Sigmoid colon (tissue), 7 donors: ENCODE measurements around the gene ZBTB7C. TPM values are rescaled to one million over a fixed set of nuclear protein-coding genes. Genes with fewer than 3 reads are reported as not detected.
A peak's percentile ranks its signal among the peaks of the same experiment; 100 is the strongest.

Experiments used
- DNase-seq: peaks from one replicate; pipeline ENCODE4 v3.0.0-alpha.2; 2019
- H3K27ac ChIP-seq, 4 donors: fragments of 200-600 bp; sonication (generic); one replicate each; pipeline ENCODE4 v1.5.1; 2016 to 2019; ENCODE audit warnings: mild to moderate bottlenecking in 1 of 4
- H3K27me3 ChIP-seq, 3 donors: fragments of 200-600 bp; sonication (generic); one replicate each; pipeline ENCODE4 v1.5.1; 2019; ENCODE audit warnings: mild to moderate bottlenecking in 1 of 3
- H3K36me3 ChIP-seq, 4 donors: fragments of 200-600 bp; sonication (generic); one replicate each; pipeline ENCODE4 v1.5.1; 2016 to 2019
- H3K4me1 ChIP-seq, 4 donors: fragments of 200-600 bp; sonication (generic); one replicate each; pipeline ENCODE4 v1.5.1; 2017 to 2019
- H3K4me3 ChIP-seq, 4 donors: fragments of 200-600 bp; sonication (generic); one replicate each; pipeline ENCODE4 v1.5.1; 2017 to 2019; ENCODE audit warnings: mild to moderate bottlenecking in 2 of 4, moderate library complexity in 1 of 4
- H3K9me3 ChIP-seq, 4 donors: fragments of 200-600 bp in 3 of 4; sonication (generic) in 3 of 4; one replicate each; pipeline versions ENCODE4 v1.5.1 to v1.6.1; 2013 to 2019
- EP300 ChIP-seq, 4 donors: sonication (generic); formaldehyde crosslinking; IDR thresholded peaks; one replicate each; pipeline ENCODE4 v1.6.1; 2017; ENCODE audit warnings: antibody characterized with exemption in 4 of 4
- POLR2A ChIP-seq, 2 donors: fragments of 450-650 bp; IDR thresholded peaks; one replicate each; pipeline ENCODE4 v1.6.1; 2016; ENCODE audit warnings: antibody characterized with exemption in 2 of 2, mild to moderate bottlenecking in 2 of 2, moderate library complexity in 2 of 2
- POLR2AphosphoS5 ChIP-seq, 4 donors: sonication (generic); formaldehyde crosslinking; IDR thresholded peaks; one replicate each; pipeline ENCODE4 v1.6.1; 2017; ENCODE audit warnings: antibody characterized with exemption in 4 of 4
- WGBS, 2 donors: extraction: QIAGEN DNeasy Blood & Tissue Kit; methylation state at CpG; one replicate each; pipeline ENCODE4 v1.1.7; 2013; 5-methylcytosine and 5-hydroxymethylcytosine counted together
- intact Hi-C: fragments of 100-400 bp; cut with DNase I; formaldehyde crosslinking; loops from one replicate; pipeline ENCODE4 v1.15.1; 2023
- polyA plus RNA-seq, 3 donors: library from polyadenylated mRNA; stranded (reverse); fragments of 200-250 nt; gene quantifications; one replicate each; pipeline ENCODE4 v1.2.3, GENCODE V29; 2013
- total RNA-seq, 4 donors: library from RNA; depleted of rRNA; stranded (reverse); fragments of >200 nt; gene quantifications; one replicate each; pipeline ENCODE4 v1.1.0, GENCODE V29; 2016
- TF ChIP-seq, protein P1 (sequence below), 4 experiments: fragments of 450-650 bp in 3 of 4; fragments of 200-600 bp in 1 of 4; IDR thresholded peaks; one replicate each; pipeline ENCODE4 v1.5.1; 2016 to 2019; ENCODE audit warnings: antibody characterized with exemption in 4 of 4, mild to moderate bottlenecking in 3 of 4, moderate library complexity in 2 of 4
- donor health status: healthy with polysubstance abuse.
- donor health status: Bipolar disorder and iron deficiency.
- donor health status: healthy.

Gene ZBTB7C
- total and polyA plus RNA-seq, 7 donors, result 0.41 to 18.6 (median 1.7) TPM

DNA sequence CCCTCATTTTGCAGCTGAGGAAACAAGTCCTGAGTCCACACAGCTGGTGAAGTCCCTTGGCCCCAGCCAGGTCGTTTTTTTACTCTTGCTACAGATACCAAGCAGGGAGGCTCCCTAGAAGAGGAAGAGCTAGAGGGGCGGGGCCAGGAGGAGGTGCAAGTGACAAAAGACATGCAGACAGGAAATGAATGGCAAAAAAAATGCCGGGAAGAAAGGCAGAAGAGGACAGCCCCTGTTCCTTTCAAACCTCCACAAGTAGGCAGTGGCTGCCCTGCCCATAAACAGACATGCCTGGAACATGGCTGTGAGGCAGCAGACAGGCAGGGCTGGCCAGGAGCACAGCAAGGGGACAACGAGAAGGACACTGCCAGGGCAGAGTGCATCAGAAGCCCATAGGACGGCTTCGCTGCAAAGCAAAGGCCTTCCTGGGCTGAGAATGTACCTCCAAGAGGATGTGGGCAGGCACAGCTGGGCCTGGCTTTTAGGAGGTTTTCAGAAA lies 108.7 kb downstream of the ZBTB7C start:
- Histone ChIP-seq H3K27me3 (no peaks in the 10 kb centered on the region), H3K4me1 (no peaks in the 10 kb centered on the region), H3K27ac (no peak overlapping the region), H3K36me3 (no peaks in the 10 kb centered on the region), H3K4me3 (no peak overlapping the region), H3K9me3 (no peaks in the 10 kb centered on the region)
- TF ChIP-seq POLR2AphosphoS5 (IDR thresholded peaks at IDR 0.05) (no peak), EP300 (IDR thresholded peaks at IDR 0.05) (no peak), POLR2A (IDR thresholded peaks at IDR 0.05) (no peak)
- TF ChIP-seq, protein P1, sequence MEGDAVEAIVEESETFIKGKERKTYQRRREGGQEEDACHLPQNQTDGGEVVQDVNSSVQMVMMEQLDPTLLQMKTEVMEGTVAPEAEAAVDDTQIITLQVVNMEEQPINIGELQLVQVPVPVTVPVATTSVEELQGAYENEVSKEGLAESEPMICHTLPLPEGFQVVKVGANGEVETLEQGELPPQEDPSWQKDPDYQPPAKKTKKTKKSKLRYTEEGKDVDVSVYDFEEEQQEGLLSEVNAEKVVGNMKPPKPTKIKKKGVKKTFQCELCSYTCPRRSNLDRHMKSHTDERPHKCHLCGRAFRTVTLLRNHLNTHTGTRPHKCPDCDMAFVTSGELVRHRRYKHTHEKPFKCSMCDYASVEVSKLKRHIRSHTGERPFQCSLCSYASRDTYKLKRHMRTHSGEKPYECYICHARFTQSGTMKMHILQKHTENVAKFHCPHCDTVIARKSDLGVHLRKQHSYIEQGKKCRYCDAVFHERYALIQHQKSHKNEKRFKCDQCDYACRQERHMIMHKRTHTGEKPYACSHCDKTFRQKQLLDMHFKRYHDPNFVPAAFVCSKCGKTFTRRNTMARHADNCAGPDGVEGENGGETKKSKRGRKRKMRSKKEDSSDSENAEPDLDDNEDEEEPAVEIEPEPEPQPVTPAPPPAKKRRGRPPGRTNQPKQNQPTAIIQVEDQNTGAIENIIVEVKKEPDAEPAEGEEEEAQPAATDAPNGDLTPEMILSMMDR (IDR thresholded peaks at IDR 0.05), result no peak
- DNase-seq, result no peak
- WGBS, 2 donors, result 33 to 46% methylated on average over 6 of the region's 6 CpGs
- intact Hi-C loops, result no loop called here

DNA sequence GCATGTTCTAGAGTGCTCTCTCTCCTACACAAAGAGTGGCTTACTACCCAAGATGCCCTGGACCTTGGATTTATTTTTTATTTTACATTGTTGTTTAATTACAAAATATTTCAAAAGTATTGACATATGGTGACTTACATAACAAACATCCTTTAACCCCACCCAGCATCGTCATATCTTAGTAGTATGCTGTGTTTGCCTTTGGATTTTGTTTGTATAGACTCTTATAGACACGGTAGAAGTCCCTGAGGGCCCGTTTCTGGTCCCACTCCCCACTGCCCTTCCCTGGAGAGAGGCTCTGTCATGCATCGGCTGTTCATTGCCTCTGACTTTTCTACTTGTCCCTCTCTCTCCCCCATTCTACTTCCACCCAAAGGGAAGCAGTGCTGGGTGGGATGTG lies 112.0 kb downstream of the ZBTB7C start:
- Histone ChIP-seq H3K27me3 (no peaks in the 10 kb centered on the region), H3K4me3 (no peak overlapping the region), H3K9me3 (no peaks in the 10 kb centered on the region), H3K36me3 (no peaks in the 10 kb centered on the region), H3K4me1 (no peaks in the 10 kb centered on the region), H3K27ac (no peak overlapping the region)
- WGBS, 2 donors, result 43 to 74% methylated on average over 4 of the region's 4 CpGs
- intact Hi-C loops, result no loop called here
- DNase-seq, result no peak
- TF ChIP-seq POLR2AphosphoS5 (IDR thresholded peaks at IDR 0.05) (no peak), EP300 (IDR thresholded peaks at IDR 0.05) (no peak), POLR2A (IDR thresholded peaks at IDR 0.05) (no peak)
- TF ChIP-seq, protein P1 (IDR thresholded peaks at IDR 0.05), result no peak

DNA sequence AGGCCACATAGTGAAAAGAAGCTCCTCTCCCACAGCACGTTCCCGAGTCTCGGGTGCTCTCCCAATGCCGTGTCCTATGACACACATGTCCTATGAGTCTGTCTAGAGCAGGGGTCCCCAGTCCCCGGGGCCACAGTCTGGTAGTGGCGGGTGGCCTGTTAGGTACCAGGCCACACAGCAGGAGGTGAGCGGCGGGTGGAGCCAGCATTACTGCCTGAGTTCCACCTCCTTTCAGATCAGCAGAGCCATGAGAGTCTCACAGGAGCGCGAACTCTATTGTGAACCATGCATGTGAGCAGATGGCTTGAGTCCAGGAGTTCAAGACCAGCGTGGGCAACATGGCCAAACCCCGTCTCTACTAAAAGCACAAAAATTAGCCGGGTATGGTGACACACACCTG lies 112.6 kb downstream of the ZBTB7C start:
- intact Hi-C loops, result no loop called here
- Histone ChIP-seq H3K36me3 (no peaks in the 10 kb centered on the region), H3K9me3 (no peaks in the 10 kb centered on the region), H3K4me3 (no peak overlapping the region), H3K27me3 (no peaks in the 10 kb centered on the region), H3K4me1 (no peaks in the 10 kb centered on the region), H3K27ac (no peak overlapping the region)
- WGBS, 2 donors, result 95 to 96% methylated on average over 13 of the region's 13 CpGs
- DNase-seq, result no peak
- TF ChIP-seq EP300 (IDR thresholded peaks at IDR 0.05) (no peak), POLR2A (IDR thresholded peaks at IDR 0.05) (no peak), POLR2AphosphoS5 (IDR thresholded peaks at IDR 0.05) (no peak)
- TF ChIP-seq, protein P1 (IDR thresholded peaks at IDR 0.05), result no peak

DNA sequence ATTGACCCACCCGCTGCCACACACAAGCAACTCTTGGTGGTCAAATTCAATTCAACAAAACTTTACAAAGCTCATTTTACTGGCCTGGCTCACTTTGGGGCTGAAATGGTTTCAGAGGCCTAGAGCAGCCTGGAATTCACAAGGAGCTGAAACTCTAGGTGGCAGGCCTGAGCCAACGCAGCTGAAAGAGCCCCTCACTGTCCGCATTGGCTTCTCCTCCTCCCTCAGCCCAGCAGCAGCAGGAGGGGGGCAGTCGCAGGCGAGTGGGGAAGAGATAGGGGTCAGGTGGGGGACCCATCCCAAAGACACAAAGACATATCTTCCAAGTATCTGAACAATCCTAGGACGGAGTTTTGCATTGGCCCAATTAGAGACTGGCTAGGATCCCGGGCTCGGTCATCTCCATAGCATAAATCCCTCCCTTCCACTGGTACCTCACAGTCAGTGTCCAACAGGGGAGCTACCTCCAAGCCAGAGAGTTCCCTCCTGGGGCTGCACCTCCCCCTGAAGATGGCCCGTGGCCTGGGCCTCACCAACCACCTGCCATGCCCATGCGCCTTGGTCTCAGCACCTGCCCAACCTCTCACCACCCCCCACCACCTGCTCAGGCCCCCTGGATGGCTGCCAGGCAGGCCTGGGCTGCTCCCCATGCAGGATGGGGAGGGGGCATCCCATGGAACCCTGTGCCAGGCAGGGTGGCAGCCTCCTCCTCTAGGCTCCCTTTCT lies 113.4 kb downstream of the ZBTB7C start:
- H3K27me3 ChIP-seq, result no peaks in the 10 kb centered on the region
- WGBS, 2 donors, result 89 to 91% methylated on average over 10 of the region's 10 CpGs
- no peaks in the 10 kb centered on the region for H3K4me1 ChIP-seq
- H3K4me3 ChIP-seq, result no peak overlapping the region
- no peak for TF ChIP-seq EP300 (IDR thresholded peaks at IDR 0.05)
- no peak for TF ChIP-seq POLR2A (IDR thresholded peaks at IDR 0.05)
- TF ChIP-seq, protein P1 (IDR thresholded peaks at IDR 0.05), result no peak
- no peak for TF ChIP-seq POLR2AphosphoS5 (IDR thresholded peaks at IDR 0.05)
- DNase-seq, result no peak
- no peaks in the 10 kb centered on the region for H3K9me3 ChIP-seq
- no peaks in the 10 kb centered on the region for H3K36me3 ChIP-seq
- H3K27ac ChIP-seq, result peak overlapping the region in 1 of 4 donors; percentile 60
- intact Hi-C loops, result no loop called here
